DMS79 treated with DMSO at 0.1 percent for 48 hours (cell line): ENCODE results near the gene RNF157.
A peak's percentile ranks its signal among the peaks of the same experiment; 100 is the strongest.
"Not testable (repeated sequence)": the region's sequence is repeated elsewhere in the genome, so short reads cannot be mapped to it uniquely, and the experiment has no call there.

Experiments used
- DNase-seq: peaks from one replicate; lab custom pipeline; 2025; lab: John Stamatoyannopoulos, UW

The RNF157 gene

DNA sequence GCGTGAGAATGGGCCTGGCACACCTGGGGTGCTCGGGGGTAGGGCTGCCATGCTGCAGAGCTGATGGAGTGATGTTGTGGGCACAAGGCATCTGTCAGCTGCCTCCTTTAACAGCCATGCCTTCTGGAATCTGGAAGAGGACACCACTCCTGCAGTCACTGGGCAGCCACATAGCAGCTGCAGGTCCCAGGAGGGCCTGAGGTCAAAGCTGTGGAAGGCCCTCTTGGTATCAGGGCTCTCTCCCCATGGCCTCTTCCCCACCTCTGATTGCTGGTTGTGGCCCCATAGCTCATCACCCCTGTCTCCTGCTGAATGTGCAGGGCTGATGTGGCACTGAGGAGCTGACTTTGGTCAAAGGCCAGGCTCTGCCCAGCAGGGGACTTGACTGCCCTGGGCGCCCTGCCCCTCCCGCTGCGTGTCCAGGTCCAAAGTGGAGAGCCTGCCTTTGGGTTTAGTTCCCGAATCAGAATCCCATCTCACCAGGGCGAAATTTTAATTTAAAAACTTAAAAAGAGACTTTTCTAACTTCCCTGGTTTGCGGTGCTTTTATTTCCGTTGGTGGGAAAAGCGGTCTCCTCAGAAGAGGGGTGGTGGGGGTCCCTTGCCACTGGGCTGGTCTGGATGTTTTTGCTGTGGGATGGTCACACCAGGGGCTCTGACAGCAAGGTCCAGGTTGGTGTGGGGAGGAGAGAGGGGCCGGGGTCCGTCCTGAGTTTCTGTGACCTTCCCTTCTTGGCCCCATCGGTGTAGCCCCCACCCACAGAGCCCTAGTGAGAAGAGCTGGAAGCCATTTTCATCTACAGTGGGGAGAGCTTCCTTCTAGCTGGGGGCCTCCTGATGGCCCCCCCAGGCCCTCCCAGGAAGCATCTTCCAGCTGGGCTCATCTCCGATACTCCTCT is 30.7 kb upstream of the RNF157 start:
- no peak for DNase-seq

DNA sequence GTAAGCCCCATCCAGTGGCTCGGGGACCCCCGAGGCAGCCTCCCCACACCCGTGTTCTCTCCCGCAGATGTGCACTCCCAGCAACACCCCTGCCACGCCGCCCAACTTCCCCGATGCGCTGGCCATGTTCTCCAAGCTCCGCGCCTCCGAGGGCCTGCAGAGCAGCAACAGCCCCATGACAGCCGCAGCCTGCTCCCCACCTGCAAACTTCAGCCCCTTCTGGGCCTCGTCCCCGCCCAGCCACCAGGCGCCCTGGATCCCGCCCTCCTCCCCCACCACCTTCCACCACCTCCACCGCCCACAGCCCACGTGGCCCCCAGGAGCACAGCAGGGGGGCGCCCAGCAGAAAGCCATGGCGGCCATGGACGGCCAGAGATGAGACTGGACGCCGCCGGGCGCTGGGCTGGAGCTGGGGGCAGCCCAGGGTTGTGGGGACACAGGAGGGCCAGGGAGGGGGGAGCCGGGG is 29.9 kb upstream of the RNF157 start:
- no peak for DNase-seq

DNA sequence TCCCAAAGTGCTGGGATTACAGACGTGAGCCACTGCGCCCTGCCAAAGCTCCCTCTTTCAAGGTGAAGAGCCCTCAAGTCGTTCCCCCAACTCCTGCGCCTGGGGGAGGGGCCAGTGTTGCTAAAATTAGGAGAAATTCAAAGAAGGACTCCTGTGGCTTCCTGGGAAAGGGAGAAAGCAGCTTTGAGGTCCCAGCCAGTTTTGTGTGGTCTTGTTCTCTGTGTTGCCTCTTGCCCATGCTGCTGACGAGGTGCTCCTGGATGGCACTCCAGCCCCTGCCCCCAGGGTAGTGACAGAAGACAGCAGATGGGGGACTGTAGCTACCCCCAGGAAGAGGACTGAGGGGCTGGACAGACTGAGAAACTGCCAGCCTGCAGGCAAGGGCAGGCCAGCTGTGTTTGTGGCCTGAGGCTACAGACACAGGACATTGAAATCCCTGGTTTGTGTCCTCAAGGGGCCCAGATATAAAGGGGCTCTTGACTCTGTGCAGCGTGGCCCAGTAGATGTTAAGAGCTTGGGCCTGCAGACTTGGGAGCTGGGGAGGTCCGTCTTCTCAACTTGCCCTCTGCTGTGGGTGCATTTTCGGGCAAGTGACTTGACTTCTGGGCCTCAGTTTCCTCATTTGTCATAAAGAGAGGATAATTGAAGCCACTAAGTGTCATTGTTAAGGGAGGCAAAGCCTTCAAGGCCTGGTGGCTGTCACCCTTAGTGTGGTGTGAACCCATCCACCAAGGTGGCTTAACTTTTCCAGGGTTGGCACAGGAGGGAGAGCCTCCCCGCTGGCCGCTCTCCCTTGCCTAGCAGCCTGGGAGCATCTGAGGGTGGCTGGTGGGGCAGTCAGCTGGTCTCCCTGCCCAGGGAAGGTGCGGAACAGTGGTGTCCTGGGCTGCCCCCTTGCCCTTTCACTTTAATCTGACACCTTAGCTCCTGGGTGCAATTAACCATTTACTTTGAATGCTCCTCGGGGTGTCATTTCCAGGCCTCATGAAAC is 29.0 kb upstream of the RNF157 start:
- no peak for DNase-seq

DNA sequence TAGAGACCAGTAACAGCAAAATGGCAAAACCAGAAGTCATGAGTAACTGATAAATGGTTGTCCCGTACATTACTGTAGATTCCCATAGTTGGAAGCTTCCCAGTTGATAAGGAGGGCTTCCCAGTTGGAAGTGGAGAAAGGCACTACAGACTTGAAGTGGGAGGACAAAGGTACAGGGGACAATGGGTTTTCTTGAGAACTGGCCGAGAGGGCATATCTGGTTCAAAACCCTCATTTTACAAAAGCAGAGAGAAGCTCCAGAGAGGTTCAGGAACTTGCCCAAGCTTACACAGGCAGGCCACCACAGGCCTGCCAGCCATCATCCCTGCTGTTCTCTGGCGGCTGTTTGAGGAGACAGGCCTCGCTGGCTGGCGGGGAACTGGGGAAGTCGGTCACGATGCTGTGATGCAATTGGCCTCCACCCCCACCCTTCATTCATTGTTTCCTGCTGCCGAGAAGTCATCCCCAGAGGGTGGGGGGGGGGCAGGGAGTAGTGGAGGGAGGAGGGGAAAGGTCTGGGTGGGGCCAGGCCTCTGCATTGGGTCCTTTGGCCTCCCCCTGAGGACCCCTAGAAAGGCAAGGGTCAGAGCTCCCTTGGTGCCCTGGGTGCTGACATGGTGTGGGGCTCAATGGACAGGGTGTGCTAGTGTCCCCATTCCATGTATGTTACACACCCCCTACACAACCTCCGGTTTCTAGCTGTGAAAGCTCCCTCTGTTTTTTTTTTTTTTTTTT is 27.9 kb upstream of the RNF157 start:
- DNase-seq = no peak

DNA sequence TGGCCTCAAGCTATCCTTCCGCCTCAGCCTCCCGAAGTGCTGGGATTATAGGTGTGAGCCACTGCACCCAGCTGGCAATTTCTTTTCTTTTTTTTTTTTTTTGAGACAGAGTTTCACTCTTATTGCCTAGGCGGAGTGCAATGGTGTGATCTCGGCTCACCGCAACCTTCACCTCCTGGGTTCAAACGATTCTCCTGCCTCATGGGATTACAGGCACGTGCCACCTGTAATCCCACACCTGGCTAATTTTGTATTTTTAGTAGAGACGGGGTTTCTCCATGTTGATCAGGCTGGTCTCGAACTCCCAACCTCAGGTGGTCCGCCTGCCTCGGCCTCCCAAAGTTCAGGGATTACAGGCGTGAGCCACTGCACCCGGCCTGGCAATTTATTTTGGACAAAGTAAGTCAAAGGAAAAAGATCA is 27.3 kb upstream of the RNF157 start:
- DNase-seq = not testable (repeated sequence)

DNA sequence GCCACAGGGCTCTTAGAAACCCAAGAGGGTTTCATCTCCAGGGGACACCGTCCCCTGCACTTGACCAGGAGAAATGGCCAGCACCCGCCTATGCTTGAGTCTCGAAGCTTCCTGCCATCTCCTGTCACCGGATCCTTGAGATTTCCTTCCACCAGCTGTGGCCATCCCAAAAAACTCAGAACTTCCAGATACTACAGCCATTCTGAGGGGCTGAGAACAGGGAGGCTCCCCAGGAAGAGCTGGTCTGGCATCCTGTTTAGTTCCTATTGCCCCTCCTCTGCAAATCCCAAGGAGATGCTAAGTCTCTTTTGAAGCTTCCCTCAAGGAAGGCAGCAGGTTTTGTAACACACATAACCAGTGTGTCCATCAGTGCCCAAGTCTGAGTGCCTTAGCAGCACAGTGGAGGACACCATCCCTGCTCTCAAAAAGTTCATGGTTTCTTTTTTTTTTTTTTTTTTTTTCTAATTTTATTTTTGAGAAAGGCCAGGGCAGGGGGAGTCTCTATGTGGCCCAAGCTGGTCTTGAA is 26.8 kb upstream of the RNF157 start:
- no peak for DNase-seq

DNA sequence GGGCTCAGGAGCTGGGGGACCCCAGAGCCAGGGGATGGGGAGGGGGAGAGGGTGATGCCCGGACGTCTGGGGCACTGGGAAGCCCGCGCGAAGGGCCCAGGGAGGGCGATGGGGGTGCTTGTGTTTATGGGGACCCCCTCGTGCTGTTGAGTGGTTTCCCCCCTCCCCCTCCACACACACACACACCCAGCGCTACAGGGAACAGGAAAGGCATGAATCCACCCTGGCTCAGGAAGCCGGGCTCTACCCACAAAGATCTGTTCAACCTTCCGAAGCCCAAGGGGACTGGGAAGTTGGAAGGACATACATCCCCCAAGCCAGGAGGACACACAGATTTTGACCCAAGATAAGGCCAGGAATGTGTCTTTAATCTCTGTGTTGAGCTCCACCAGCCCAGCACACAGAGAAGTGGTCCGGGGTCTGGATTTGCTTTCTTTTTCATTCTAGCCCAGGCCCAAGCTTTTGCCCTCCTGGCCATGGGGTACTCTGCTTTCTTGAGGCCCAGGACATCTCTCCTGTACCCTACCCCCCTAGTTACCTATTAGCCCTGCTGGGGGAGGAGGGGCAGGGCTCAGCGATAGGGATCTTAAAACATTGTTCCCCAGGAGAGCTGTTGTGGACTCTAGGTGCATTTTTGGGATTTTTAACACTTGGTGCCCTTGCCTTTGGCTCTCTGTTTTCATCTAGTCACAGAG is 26.1 kb upstream of the RNF157 start:
- DNase-seq = no peak

DNA sequence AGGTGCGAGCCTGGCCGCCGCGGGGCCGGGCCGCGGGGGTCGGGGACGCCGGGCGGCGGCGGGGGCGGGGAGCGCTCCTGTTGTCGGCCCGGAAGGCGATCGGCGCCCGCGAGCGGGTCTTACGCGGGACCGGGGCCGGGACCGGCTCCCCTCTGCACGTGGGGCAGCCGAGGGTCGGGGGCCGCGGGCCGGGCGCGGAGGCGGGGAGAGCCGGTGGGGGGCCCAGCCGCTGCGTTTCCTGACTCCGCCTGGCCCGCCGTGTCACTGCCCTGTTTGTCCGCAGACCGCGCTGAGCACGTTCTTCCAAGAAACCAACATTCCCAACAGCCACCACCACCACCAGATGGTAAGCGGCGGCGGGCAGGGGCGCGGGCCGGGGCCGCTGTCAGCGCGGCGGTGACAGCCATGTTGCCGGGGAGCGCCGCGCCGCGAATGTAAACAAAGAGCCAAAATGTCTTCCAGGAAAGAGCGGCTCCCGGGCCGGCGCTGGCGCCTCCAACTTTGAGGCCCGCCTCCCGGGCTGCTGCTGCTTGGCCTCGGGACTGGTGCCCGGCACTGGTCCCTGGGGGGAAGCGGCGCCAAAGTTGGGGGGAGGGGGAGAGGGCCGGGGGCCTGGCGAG is 25.4 kb upstream of the RNF157 start:
- DNase-seq = no peak

DNA sequence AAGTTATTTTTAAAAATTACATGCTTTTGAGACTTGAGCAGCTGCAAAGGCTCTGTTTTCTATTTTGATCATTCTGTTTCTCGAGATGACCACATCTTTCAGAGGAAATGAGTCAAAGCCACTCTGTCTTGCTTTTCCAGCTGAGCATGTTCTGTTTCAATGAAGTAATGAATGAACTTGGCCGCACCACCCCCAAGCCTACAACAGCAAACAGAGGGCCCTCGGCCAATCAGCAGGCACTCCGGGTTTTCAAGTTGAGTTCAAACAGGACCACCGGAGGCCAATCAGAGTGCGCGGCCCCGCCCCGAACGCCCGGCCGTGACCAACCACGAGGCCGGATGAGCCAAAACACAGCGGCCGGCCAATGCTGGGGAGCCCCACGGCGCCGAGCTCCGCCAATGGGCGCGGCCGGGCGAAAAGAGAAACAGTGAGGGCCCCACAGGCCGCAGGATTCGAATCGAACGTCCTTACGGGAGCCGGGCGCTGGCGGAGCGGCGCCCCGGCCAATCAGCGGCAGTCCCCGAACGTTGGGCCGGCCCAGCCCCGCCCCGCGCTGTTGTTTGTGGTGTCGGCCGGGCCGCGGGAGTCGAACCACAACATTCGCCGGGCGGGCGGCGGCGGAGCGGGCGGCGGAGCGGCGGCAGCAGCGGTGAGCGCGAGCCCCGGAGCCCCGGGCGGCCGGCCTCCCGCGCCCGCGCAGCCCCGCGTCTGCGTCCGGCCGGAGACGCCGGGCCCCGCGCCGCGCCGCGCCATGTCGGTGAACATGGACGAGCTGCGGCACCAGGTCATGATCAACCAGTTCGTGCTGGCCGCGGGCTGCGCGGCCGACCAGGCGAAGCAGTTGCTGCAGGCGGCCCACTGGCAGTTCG is 24.7 kb upstream of the RNF157 start, which contains the start of gene UBALD2:
Gene UBALD2, plus strand, starts transcription at position 594 of the 869 bp plus-strand sequence. Its CDS starts 158 bp downstream, at position 752.
- peak; percentile 91 for DNase-seq

DNA sequence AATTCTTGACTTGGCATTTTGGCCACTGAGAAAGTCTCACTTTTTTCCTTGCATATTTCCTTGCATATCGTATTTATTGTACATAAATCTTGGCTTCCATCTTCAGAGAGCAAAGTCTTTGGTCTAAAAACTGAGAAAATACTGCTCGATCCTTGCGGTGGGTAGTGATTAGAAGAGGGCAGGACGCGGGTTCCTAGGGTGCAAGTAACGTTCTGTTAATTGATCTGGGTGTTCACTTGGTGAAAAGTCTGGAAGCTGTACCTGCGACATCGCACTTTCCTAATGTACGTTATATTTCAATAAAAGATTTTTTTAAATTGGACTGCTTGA is 24.1 kb upstream of the RNF157 start:
- DNase-seq = peak; percentile 41

DNA sequence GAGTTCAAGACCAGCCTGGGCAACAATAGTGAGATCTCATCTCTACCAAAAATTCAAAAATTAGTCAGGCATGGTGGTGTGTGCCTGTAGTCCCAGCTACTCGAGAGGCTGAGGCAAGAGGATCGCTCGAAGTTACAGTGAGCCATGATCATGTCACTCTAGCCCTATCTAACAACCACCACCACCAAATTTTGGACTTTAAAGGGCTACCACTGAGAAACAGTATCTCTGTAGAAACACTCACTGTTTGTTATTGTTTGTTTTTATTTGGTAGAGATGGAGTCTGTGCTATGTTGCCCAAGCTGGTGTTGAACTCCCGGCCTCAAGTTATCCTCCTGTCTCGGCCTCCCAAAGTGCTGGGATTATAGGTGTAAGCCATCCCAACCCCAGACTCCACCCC is 23.6 kb upstream of the RNF157 start:
- no peak for DNase-seq

DNA sequence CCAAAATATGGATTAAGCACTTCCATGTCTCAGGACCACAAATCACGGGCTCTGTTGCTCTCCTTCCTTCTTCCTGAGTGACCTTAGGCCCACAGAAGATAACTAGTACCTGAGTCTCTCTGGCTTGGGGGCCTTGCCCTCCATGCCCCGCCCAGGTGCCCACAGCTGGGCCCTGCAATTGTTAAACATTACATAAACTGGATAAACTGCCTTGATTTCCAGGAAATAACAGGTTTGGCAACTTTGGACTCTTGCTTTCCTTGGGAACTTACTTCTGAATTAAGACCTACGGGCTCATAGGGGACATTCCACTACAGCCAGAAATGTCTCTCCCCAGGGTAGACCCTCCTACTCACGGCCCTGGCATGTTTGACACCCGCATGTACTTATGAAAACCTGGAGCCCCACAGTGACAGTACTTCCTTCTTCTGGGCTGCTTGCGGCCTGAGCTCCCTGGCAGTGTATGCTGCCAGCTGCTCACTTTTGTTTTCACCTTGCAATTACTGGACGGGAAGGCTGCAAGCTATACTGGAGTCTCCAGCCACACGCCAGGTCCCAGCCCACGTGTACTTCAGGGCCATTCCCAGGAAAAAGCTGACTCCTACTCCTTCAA is 22.5 kb upstream of the RNF157 start:
- no peak for DNase-seq

DNA sequence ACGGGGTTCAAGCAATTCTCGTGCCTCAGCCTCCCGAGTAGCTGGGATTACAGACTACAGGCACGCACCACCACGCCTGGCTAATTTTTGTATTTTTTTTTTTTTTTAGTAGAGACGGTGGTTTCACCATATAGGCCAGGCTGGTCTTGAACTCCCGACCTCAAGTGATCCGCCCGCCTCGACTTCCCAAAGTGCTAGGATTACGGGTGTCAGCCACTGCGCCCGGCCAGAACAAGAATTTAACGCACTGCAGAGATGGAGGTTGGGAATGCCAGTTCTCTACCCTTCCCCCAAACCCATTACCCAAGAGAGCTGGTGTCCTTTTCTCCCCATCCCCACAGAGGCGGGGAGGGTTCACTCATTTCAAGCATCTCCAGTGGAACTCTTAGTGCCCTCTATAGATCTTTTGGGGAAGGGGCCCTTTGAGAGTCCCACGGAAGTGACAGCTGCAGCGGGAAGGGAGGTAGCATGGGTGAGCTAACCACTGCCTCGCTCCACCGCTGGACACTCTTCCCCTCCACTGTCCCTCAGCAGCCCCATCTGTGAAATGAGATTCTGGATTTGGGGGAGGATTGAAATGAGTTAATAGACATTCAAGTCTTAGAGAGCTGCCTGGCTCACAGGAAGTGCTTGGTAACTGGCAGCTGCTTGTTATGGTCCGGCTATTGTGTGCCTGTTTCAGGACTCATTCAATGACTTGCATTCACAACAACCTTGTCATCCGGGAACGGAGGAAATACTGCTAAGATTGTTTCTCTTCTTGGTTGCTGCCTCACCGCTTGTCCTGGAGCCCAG is 21.3 kb upstream of the RNF157 start:
- no peak for DNase-seq

DNA sequence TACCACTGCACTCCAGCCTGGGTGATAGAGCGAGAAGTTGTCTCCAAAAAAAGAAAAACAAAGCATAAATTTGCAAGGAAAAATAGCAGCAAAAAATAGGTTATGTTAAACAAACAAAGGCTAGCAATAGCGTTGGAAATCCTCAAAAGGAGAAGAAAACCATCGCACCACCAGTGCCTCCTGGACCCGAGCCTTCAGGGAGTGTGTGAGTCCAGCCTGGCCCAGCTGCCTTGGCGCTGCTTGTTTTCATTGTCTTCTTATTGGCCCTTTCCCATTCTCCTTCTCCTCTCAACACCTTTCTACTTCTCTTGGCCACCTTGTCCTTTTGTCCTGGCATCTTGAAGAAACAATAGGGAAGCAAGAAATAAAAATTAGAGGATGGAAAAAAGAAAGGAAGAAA is 20.4 kb upstream of the RNF157 start:
- no peak for DNase-seq

DNA sequence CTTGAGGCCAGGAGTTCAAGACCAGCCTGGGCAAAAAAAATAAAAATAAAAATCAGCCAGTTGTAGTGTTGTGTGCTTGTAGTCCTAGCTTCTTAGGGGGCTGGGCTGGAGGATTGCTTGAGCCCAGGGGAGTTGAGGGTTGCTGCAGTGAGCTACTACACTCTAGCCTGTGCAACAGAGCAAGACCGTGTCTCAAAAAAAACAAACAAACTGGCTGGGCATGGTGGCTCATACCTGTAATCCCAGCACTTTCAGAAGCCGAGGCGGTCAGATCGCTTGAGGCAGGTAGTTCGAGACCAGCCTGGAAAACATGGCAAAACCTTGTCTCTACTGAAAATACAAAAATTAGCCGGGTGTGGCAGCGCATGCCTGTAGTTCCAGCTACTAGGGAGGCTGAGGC is 19.9 kb upstream of the RNF157 start:
- no peak for DNase-seq

DNA sequence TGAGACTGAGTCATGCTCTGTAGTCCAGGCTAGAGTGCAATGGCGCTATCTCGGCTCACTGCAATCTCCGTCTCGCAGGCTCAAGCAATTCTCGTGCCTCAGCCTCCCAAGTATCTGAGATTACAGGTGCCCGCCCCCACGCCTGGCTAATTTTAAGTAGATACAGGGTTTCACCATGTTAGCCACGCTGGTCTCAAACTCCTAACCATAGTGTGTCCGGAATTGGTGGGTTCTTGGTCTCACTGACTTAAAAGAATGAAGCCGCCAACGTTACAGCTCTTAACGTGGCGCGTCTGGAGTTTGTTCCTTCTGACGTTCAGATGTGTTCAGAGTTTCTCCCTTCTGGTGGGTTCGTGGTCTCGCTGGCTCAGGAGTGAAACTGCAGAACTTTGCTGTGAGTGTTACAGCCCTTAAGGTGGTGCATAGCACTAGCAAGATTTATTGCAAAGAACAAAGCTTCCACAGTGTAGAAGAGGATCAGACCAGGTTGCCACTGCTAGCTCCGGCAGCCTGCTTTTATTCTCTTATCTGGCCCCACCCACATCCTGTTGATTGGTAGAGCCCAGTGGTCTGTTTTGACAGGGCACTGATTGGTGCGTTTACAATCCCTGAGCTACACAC is 16.2 kb upstream of the RNF157 start:
- DNase-seq = not testable (repeated sequence)

DNA sequence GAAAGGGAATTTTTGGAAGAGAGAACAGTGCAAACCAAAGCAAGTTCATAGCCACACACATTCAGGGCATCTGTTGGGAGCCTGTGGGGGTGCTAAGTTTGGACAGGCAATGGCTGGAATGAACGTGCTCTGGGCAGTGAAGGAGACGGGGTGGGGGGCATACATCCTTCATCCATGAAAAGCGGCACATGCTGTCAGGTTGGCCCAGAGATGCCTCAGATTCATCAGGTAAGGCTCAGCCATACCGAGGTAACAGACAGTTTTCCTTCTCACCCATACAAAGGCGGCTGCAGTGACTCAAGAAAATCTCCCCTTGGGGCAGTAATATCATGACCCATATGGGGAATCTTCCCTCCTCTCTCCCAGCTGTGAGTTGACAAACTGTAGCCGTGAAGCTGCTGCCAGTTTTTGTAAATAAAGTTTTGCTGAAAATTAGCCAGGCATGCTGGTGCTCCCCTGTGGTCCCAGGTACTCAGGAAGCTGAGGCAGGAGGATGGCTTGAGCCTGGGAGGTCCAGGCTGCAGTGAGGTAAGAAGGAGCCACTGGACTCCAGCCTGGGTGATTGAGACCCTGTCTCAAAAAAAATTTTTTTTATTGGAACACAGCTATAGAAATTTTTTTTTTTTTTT is 15.6 kb upstream of the RNF157 start:
- no peak for DNase-seq
